Brain pericyte (primary cell): ENCODE results near the gene ZNF853.
"Not testable (repeated sequence)": the region's sequence is repeated elsewhere in the genome, so short reads cannot be mapped to it uniquely, and the experiment has no call there.

ENCODE experiments used
- DNase-seq: peaks from one replicate; pipeline ENCODE4 v3.0.0-alpha.2; 2012; ENCODE audit warnings: low read depth, low spot score

Gene ZNF853

DNA sequence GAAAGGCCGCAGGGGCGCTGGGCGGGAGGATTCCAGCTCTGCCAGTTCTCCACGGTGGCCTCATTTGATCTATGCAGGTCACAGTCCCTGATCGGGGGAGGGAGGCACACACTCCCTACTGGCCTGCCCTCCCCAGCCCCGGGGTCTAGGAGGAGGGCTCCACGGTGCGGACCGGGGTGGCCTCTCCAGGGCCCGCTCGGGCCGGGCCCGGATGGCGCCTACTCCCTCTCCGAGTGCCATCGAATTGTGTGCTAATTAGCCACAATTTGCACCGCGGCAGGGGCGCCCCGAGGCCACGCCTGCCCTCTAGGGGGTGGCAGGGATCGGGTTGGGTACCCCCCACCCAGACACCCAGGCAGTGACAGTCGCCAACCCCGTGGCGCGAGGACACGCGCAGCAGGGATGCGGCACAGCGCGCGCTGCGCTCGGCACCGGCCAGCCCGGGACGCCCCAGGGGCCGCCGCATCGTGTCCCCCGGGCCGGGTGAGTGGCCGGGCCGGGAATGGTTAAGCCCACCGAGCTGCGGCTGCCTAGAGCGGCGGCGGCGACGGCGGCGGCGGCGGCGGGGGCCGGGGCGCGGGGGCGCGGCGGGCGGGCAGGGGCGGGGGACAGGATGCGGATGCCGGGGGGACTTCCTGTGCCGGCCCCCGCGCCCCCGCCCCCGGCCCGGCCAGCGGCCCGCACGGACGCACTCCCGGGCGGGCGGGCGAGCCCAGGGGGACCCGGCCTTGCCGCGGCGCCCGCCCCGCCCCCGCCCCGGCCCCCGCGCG, at the start of gene ZNF853:
Gene ZNF853 (plus strand): TSS at position 658 of the 770 bp plus-strand sequence. CDS start 565 bp downstream, outside the sequence.
- no peak for DNase-seq

- DNase-seq = no peak
Observed at GRCh38 chr7:6565655-6566054, 49.8 kb upstream of the ZNF853 start.

DNA sequence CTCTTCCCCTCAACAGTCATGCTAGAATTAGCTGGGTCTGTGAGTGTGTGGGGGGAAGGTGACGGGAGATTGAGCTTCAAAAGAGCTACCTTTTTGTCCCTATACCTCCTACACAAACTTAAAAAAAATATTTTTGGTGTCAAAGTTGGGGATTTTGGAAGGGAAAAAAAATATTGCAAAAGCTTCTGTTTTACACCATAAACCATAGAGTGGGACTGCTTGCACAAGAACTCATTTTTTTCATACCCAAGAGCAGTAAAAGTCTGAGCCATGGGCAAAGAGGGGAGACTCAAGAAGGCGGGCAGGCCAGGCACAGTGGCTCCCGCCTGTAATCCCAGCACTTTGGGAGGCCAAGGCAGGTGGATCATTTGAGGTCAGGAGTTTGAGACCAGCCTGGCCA, 47.5 kb upstream of the ZNF853 start:
- no peak for DNase-seq

GRCh38 chr7:6571160-6571779, 44.1 kb upstream of the ZNF853 start:
- DNase-seq = no peak

DNA sequence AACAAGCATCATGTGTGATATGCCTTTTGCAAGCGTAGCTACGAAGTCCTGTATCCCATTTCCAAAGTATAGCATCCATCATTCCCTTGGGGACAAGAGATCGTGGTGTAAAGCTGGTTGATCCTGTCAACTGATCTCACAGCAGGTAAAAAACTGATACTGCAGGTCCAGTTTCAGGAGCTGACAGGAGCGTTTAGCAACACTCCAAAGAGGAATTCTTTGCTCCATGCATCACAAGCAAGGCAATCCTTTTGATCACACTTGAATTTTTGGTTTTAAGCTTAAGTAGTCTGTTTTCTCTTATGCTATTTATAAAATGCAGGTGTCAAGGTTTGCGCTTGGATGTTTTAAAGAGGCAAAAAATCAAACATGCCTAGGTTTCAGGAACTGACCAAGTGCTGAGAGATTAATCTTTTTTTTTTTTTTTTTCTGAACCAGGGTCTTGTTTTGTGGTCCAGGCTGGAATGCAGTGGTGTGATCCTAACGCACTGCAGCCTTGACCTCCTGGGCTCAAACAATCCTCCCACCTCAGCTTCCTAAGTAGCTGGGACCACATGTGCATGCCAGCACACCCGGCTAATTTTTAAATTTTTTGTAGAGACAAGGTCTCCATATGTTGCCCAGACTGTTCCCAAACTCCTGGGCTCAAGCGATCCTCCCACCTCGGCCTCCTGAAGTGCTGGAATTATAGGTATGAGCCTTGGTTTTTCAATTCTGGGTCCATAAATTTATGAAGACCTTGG, 40.0 kb upstream of the ZNF853 start:
- DNase-seq = no peak

- DNase-seq = no peak
Observed at GRCh38 chr7:6576024-6576866, 39.2 kb upstream of the ZNF853 start.

- DNase-seq = not testable (repeated sequence)
Observed at GRCh38 chr7:6576867-6577368, 38.5 kb upstream of the ZNF853 start.

- peak; percentile 47 for DNase-seq
Observed at GRCh38 chr7:6577369-6578113, 37.9 kb upstream of the ZNF853 start, which contains the start of gene ZDHHC4. Gene ZDHHC4, plus strand, starts transcription at chr7:6577454. Its CDS starts 3,108 bp downstream, at chr7:6580562.

DNA sequence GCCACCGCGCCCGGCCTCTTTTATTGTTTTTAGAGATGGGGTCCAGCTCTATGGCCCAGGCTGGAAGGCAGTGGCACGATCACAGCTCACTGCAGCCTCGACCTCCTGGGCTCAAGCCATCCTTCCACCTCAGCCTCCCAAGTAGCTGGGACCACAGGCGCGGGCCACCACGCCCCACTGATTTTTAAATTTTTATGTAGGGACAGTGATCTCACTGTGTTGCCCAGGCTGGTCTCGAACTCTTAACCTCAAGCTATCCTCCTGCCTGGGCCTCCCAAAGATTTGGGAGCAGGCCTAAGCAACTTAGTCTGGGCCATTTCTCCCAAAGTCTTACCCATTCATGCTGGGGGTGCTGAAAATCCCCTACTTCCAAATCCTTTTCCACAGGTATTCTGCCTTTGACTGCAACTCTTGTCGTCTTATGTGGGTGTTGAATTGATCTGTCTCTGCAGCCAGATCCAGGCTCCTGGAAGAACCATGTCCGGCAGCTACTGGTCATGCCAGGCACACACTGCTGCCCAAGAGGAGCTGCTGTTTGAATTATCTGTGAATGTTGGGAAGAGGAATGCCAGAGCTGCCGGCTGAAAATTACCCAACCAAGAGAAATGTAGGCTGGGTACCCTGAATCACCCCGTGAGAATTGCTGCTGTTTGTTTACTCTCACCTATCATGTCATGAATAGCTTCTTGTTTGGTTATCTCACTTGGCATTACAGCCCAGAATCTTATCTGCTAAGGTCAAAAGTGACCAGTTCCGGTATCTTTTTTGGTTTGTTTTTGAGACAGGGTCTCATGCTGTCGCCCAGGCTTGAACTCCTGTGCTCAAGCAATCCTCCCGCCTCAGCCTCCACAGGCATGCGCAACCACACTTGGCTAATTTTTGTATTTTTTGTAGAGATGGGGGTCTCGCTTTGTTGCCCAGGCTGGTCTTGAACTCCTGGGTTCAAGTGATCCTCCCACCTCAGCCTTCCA, 37.0 kb upstream of the ZNF853 start:
- DNase-seq = no peak

DNA sequence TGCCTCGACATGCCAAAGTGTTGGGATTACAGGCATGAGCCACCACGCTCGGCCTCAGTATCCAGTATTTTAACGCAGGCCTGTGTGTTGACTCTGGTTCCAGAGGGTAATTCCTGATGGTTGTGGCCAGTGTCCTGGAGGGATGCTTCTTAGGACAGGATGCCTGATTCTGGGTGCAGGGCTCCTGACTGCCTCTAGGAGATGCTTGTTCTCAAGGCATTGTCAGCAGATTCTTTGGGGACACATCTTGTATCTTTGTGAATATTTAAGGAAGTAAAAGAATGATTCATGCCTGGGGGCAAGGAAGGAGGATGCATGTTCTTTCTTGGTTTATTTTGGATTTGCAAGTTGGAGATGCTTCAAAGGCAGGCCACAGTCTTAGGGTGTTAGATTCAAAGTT, 36.0 kb upstream of the ZNF853 start:
- DNase-seq = no peak

DNA sequence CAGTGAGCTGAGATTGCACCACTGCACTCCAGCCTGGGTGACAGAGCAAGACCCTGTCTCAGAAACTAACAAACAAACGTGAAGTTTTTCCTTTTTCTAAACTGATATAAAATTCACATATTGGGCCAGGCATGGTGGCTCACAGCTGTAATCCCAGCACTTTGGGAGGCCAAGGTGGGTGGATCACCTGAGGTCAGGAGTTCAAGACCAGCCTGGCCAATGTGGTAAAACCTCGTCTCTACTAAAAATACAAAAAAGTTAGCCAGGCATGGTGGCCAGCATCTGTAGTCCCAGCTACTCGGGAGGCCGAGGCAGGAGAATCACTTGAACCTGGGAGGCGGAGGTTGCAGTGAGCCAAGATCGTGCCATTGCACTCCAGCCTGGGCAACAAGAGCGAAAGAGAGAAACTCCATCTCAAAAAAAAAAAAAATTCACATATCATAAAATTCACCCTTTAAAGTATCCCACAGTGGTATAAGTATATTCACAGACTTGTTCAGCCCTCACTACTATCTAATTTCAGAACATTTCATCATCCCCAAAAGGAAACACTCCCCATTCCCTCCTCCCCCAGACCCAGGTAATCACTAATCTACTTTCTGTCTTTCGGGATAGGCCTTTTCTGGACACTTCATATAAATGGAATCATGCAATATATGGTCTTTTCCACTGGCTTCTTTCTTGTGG, 29.5 kb upstream of the ZNF853 start:
- DNase-seq = not testable (repeated sequence)

GRCh38 chr7:6588566-6588965, 26.8 kb upstream of the ZNF853 start:
- no peak for DNase-seq

DNA sequence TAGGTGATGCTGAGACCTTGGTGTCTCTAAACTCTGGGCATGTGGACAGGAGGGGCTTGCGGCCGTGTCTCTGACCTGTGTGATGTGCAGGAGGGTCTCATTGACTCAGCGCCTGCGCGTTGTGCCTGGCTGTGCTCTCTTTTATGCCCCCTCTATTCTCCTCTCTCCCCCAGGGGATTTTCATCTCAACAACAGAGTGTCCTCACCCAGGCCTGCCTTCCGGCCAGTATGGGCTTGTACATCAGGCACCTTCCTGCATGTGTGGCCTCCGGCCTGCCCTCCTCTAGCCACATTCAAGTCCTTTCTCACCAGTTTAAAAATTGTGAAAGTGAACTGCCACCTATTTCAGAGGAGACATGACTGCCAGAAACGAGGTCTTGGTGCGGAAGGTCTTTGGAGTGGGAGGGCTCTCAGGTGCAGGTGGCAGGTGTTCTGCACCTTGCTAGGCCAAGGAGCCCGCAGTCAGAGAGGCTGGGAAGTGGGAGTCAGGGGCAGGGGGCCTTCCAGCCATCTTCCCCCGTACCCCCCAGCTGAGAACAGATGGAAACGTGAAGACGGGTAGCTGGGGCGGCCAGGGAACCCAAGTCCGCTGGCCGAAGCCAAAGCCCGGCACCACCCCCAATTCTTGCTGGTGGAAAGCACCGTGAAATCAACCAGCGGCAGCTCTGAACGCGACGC, 26.1 kb upstream of the ZNF853 start:
- no peak for DNase-seq

DNA sequence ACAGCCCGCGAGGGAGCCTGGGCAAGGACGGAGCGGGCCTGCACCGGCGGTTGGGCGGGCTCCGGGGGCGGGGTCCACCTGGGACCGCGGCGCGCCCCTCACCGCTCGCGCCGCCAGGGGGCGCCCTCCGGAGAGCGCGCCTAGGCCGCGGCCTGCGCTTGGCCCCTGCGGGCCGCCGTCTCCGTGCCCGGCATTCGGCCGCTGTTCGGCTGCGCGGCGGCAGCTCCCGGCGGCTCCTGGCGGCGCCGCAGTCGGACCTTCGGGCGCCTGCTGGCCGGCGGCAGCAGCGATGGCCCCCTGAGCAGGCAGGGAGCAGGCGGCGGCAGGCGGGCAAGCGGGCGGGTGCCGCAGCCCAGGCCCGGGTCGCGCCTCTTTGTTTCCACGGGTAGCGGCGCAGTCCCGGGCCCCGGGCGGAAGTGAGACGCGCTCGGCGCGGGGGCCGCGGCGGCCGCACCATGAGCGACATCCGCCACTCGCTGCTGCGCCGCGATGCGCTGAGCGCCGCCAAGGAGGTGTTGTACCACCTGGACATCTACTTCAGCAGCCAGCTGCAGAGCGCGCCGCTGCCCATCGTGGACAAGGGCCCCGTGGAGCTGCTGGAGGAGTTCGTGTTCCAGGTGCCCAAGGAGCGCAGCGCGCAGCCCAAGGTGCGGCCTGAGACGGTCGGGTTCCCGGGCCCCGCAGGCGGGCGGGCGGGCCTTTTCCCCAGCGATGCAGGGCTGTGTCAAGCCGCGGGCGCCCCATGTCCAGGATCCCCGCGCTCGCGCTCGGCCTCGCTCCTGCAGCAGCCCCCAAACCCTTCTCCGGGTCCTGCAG, 25.4 kb upstream of the ZNF853 start, which contains the start of gene INTS15:
Gene INTS15 (plus strand): TSS at position 193 of the 816 bp plus-strand sequence. CDS start 263 bp downstream, at position 456.
- no peak for DNase-seq

DNA sequence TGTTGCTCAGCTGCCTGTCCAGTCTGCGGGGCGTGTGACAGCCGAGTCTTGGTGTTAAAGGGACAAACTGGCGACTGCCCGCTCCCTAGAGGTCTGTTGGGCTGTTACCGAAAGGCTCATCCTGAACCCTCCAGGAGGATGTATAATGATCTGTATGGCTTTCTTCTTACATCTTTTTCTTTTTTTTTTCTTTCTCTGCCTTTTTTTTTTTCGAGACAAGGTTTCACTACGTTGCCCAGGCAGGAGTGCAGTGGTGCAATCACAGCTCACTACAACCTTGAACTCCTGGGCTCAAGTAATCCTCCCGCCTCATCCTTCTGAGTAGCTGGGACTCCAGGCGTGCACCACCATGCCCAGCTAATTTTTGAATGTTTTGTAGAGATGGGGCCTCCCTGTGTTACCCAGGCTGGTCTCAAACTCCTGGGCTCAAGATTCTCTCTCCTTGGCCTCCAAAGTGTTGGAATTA, 24.7 kb upstream of the ZNF853 start:
- no peak for DNase-seq

DNA sequence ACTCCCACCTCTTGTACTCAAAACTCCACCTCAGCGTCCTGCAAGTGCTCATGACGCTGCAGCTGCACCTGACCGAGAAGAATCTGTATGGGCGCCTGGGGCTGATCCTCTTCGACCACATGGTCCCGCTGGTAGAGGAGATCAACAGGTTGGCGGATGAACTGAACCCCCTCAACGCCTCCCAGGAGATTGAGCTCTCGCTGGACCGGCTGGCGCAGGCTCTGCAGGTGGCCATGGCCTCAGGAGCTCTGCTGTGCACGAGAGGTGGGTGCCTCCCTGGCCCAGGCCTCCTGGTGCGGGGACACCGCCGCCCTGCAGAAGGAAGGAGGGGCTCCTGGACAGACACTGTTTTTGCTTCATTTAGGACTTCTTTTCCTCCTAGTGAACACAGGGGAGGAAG, 15.3 kb upstream of the ZNF853 start:
- DNase-seq = no peak

DNA sequence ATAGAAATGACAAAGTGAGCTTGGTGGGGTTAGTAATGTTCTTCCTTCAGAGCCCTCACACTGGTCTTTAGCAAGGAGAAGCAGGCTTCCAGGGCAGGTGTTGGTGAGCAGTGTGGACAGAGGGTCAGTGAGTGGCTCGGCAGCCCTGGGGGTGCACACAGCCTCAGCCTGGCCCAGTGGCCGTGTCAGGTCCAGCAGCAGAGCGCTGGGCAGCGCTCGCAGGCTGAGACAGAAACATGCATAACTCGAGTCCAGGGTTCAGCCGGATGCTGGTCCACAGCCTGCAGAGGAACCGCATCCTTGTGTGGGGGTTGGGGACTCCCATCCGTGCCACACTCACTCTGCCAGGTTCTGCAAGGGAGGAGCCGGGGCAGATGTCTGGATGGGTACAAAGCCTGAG, 11.0 kb upstream of the ZNF853 start:
- no peak for DNase-seq
